Measurements from ENCODE around the gene THOC2. TPM values are rescaled to one million over a fixed set of nuclear protein-coding genes. Genes with fewer than 3 reads are reported as not detected.

The THOC2 gene
- total RNA-seq, 6 experiments from 2014 or later = 24.0 to 39.8 (median 29.6) TPM

- 52% methylated on average over 2 of the region's 2 CpGs for WGBS (ENCODE audit: insufficient coverage, low coverage, low lambda C conversion rate, missing lambda C conversion rate)
- intact Hi-C loops (cut with DNase I) = no loop called here
- Histone ChIP-seq H3K36me3 (no peaks in the 10 kb centered on the region), H3K27me3 (no peaks in the 10 kb centered on the region), H3K27ac (no peak overlapping the region), H3K9me3 (no peaks in the 10 kb centered on the region), H3K4me3 (no peak overlapping the region), H3K4me1 (no peaks in the 10 kb centered on the region)
- TF ChIP-seq POLR2A (IDR thresholded peaks at IDR 0.05) (no peak), CTCF (IDR thresholded peaks at IDR 0.05) (no peak)
- ATAC-seq = no peak
- no peak for DNase-seq
Measured at GRCh38 chrX:123696334-123696733, 36.5 kb downstream of the THOC2 start.

- Histone ChIP-seq H3K27ac (no peak overlapping the region), H3K36me3 (no peaks in the 10 kb centered on the region), H3K27me3 (no peaks in the 10 kb centered on the region), H3K4me3 (no peak overlapping the region), H3K9me3 (no peaks in the 10 kb centered on the region), H3K4me1 (no peaks in the 10 kb centered on the region)
- DNase-seq (no peak), ATAC-seq (no peak)
- intact Hi-C loops (cut with DNase I) = no loop called here
- TF ChIP-seq POLR2A (IDR thresholded peaks at IDR 0.05) (no peak), CTCF (IDR thresholded peaks at IDR 0.05) (no peak)
Measured at GRCh38 chrX:123695242-123695641, 37.6 kb downstream of the THOC2 start.

- 67% methylated on average over 5 of the region's 5 CpGs for WGBS (ENCODE audit: insufficient coverage, low coverage, low lambda C conversion rate, missing lambda C conversion rate)
- Histone ChIP-seq H3K4me3 (no peak overlapping the region), H3K4me1 (no peaks in the 10 kb centered on the region), H3K9me3 (no peaks in the 10 kb centered on the region), H3K27me3 (no peaks in the 10 kb centered on the region), H3K36me3 (no peaks in the 10 kb centered on the region), H3K27ac (no peak overlapping the region)
- DNase-seq (no peak), ATAC-seq (no peak)
- intact Hi-C loops (cut with DNase I) = no loop called here
- TF ChIP-seq POLR2A (IDR thresholded peaks at IDR 0.05) (no peak), CTCF (IDR thresholded peaks at IDR 0.05) (no peak)
Measured at GRCh38 chrX:123691776-123692175, 41.1 kb downstream of the THOC2 start.

GRCh38 chrX:123688524-123688923, 44.3 kb downstream of the THOC2 start:
- no peak overlapping the region for H3K4me3 ChIP-seq
- peaks cover 0 to 4% (median under 1%) of the 10 kb centered on the region in 4 donors for H3K36me3 ChIP-seq
- TF ChIP-seq POLR2A (IDR thresholded peaks at IDR 0.05) = no peak
- no peak for TF ChIP-seq CTCF (IDR thresholded peaks at IDR 0.05)
- WGBS (ENCODE audit: insufficient coverage, low coverage, low lambda C conversion rate, missing lambda C conversion rate) = 93% methylated on average over 1 of the region's 1 CpG
- no peak overlapping the region for H3K27ac ChIP-seq
- no peaks in the 10 kb centered on the region for H3K4me1 ChIP-seq
- no peak for DNase-seq
- no peak for ATAC-seq
- no peaks in the 10 kb centered on the region for H3K9me3 ChIP-seq
- intact Hi-C loops (cut with DNase I) = no loop called here
- H3K27me3 ChIP-seq = no peaks in the 10 kb centered on the region

GRCh38 chrX:123685232-123685631, 47.6 kb downstream of the THOC2 start:
- Histone ChIP-seq H3K4me3 (no peak overlapping the region), H3K27me3 (no peaks in the 10 kb centered on the region), H3K4me1 (no peaks in the 10 kb centered on the region), H3K9me3 (no peaks in the 10 kb centered on the region), H3K36me3 (peaks cover 0 to 4% (median under 1%) of the 10 kb centered on the region in 4 donors), H3K27ac (no peak overlapping the region)
- intact Hi-C loops (cut with DNase I) = no loop called here
- no peak for DNase-seq
- ATAC-seq = no peak
- TF ChIP-seq POLR2A (IDR thresholded peaks at IDR 0.05) (no peak), CTCF (IDR thresholded peaks at IDR 0.05) (no peak)
- WGBS (ENCODE audit: insufficient coverage, low coverage, low lambda C conversion rate, missing lambda C conversion rate) = 64% methylated on average over 1 of the region's 1 CpG

Measured in right lobe of liver (tissue), 6 donors.